HG03103 (cell line): ENCODE measurements around the gene SLC24A3.

Experiments
- ATAC-seq: cut with Tn5 transposase; IDR thresholded peaks from one replicate; pipeline ENCODE4 v1.9.1; 2021; ENCODE audit warnings: low read depth; ENCODE audit not compliant: unreplicated experiment

SLC24A3 gene

DNA sequence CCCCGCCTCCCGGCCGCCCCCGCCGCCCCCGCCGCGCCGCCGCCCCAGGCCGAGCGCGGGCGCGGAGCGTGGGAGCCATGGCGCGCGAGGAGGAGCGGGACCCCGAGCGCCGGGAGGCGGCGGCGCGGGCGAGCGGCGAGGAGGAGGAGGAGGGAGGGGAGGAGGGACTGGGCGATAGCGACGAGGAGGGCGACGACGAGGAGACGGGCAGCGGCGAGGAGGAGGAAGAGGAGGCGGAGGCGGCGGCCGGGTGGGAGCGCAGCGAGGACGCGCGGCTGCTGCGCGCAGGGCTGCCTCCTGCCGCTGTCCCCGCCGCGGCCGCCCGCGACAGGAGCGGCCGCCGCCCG, at the start of gene SLC24A3:
SLC24A3 (plus strand) TSS at position 174 of the 347 bp plus-strand sequence.
- no peak for ATAC-seq

DNA sequence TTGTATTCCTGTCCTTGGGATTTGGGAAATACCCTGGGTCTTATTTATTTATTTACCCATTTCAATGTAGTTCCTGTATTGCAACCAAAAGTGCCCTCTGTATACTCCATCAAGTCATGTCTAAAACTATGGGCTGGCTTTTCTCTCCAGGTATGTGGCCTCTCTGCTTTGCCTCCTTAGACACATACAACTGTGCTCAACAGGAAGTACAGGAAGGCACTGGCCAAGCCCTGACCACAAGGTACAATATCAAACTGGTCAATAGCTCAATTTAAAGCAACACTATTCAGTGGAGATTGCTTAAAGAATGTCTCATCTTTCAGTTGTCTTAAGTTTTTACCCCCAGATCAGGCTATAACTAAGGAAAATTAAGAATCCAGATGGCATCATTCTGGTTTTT, 42.3 kb upstream of the SLC24A3 start:
- ATAC-seq, result no peak

DNA sequence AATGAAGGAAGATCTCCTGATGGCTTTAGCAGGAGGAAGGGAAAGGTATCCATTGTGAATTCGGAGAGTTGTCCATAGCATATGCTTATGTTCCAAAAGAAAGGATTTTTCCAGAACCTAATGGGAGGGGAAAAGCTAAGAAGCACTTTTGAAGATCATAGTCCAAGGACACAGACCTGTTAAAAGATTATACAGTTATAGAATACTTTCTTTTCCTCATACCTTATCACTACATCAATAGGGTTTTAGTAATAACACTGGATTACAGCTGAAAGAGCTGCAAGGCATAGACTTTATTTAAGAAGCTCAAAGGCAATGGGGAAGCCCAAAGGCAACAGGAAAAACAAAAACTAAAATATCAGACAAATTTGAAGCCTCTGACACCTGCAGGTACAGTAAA, 39.8 kb upstream of the SLC24A3 start:
- no peak for ATAC-seq

DNA sequence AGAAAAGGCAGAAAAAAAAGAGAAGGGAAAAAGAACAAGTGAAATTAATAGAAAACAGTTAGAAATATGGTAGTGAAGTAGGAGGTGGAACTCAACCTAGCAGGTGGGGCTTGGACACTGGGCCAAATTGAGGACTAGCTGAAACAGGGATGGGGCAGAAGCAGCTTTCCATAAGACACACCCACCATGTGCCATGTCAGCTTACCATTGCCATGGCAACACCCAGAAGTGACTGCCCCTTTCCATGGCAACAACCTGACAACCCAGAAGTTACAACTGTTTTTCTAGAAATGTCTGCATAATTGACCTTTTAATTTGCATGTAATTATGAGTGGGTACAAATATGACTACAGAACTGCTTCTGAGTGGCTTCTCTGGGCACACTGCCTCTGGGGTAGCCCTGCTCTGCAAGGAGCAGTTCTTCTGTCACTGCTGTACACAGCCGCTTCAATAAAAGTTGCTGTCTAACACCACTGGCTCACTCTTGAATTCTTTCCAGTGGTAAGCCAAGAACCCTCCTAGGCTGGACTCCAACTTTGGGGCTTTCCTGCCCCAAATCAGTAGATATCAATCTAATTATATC, 35.9 kb upstream of the SLC24A3 start:
- no peak for ATAC-seq

DNA sequence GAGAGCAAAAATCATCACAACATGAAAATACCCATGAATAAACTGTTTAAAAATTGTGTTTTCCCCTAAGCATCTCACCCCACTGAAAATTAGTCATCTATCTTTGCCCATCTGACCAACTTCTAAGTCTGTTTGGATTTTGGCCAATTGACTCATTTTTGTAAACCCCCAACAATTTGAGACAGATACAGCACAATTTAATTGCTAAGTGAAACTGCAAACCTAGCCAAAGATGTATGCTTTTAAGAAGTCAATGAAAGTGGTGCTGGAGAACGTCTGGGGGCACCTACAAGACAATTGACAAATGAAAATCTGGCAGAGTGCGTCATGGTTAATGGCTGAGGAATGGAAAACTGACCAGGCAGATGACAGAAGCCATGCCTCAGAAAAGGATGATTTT, 30.9 kb upstream of the SLC24A3 start:
- ATAC-seq, result no peak

DNA sequence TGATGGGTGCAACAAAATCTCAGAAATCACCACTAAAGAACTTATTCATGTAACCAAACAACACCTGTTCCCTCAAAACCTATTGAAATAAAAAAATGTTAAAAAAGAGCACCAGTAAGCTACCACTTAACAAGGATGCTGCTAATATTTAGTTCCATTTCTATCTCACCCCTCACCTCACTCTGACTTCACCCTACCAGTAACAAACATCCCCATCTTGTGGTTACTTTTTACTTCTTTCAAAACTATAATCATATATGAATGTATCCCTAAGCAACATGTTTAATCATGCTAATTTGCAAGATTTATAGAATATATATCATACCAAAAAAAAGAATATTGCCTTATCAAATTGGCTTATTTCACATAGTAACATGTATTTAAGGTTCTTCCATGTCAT, 27.4 kb upstream of the SLC24A3 start:
- ATAC-seq, result no peak

DNA sequence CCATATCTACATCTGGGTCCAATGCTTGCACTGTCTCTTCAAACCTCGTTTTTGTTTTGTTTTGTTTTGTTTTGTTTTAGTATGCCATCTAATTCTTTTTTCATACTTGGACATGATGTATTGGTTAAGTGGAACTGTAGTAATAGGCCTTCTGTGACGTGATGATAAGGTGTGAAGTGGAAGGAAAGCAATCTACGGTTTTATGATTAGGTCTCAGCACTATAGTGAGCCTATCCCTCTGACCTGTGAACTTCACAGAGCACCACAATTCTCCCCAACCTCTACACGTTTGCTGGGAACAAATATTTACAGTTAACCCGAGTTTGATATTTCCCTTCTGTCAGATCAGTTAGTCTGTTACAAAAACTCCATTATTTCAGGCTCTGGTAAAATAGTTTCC, 19.1 kb upstream of the SLC24A3 start:
- ATAC-seq, result no peak

DNA sequence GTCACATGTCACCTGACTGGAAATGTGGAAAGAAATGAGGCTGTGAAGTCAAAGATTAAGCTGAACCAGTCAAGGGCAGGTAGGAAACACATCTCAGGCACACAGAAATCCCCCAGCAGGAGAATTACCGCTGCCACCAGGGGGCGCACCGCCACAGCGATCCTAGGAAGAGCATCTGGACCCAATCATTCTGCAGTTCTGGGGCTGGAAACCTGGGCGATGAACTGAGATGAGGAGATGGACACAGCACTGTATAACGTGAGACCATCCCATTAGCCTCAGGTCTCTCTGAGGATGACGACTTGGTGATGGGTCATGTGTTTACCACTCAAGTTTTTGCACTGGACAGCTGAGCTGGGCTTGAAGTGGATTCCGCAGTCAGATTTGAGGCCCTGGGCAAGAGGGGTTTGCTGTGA, 6.5 kb upstream of the SLC24A3 start:
- peak; percentile 61 for ATAC-seq

DNA sequence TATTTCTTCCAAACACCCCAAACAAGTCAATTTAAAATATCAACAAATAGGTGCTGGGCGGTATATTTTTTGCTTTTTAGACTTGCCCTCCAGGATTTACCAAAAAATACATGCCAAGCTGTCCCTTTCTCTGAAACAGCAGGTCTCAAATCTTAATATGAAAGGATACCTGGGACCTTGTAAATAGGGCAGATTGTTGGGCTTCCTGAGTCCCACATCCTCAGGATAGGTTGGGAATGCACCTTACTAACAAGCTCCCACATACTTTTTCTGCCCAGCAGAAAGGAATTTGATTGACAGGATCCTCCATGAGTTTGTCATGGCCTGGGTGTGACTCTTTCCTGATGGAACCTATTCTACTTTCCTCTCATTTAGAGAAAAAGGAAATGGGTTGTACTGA, 4.9 kb upstream of the SLC24A3 start:
- no peak for ATAC-seq

DNA sequence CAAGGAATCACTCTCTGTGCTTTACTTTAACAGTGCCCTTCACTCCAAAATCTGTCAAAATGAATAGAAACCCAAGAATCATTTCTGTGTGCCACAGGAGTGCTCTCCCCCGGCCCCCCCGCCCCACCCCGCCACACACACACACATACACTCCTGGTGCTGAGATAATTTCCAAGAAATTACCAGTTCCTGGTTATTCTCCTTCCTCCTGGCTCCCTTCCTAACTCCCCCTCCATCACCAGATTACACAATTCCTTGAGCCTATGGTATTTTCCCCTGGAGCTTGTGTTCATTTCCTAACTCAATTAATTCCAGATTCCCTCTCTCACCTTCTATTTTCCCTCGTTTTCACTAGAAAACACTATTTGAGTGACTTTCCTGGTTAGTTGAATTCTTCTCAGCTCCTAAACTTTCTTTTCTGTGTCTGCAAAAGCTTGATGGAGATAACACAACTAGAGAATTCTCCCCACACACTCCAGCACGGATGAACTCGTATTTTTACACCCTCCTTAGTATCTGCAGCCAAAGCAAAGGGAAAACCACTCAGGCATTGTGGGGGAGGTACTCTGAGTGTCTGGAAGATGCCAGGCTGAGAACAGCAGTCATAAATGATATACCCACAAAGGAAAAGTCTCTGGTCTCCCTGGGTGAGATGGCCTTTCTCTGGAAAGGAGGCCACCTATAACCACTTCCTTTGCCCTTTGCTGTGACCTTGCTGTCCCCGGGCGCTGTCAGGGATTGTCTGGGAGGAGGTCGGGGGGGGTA, 1.9 kb upstream of the SLC24A3 start:
- no peak for ATAC-seq

DNA sequence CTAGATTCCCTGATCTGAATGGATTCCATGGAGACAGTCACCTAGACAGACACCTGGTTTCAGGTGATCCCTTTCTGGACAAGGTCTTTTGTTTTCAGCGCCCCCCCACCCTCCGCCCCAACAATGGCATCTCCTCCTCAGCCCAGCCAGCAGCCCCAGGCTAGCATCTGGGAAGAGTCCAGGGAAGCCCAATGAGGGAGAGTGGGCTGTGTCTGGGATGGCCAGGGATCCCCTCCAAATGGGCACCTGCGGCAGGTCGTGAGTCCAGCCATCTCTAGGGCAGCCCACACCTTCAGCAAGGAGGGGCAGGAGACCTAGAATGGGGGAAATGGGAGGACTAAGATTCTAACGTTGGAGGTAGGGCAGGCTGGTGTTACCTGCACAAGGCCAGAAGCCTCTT, 1.2 kb upstream of the SLC24A3 start:
- no peak for ATAC-seq

DNA sequence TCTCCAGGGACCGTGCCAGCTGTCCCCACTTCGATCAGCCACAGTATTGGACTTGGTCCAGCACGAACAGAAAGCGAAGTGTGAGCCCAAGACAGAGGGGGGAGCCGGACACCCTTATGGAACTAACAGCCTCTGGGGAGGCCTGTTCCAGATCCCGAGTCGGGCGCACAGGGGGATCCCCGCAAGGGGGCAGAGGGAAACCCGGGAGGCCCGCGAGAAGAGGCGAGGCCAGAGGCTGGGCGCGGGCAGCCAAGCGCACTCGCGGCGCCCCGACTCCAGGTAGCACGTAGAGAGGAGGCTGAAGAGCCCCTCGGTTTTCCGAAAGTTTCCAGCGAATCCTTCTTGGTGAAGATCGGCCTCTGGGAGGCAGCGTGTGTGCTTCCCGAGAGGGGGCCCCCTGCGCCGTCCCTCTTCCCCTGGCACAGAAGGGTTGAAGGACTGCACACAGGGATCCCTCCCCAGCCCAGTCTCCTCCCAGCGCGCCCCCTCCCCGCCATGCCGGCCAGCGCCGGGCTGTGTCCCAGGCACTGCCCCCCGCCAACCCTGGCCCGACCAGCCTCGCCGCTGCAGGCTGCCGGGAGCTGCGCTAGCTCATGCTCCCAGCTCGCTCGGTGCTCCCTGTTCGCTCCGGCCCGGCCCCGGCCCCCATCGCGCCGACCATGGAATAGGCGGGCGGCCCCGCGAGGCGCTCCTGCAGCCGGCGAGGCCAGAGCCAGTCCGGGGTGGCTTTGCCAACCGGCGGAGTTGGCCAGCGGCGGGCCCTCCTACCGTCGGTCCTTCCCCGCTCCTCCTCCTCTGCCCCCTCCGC, 577 bp upstream of the SLC24A3 start:
- ATAC-seq, result no peak

DNA sequence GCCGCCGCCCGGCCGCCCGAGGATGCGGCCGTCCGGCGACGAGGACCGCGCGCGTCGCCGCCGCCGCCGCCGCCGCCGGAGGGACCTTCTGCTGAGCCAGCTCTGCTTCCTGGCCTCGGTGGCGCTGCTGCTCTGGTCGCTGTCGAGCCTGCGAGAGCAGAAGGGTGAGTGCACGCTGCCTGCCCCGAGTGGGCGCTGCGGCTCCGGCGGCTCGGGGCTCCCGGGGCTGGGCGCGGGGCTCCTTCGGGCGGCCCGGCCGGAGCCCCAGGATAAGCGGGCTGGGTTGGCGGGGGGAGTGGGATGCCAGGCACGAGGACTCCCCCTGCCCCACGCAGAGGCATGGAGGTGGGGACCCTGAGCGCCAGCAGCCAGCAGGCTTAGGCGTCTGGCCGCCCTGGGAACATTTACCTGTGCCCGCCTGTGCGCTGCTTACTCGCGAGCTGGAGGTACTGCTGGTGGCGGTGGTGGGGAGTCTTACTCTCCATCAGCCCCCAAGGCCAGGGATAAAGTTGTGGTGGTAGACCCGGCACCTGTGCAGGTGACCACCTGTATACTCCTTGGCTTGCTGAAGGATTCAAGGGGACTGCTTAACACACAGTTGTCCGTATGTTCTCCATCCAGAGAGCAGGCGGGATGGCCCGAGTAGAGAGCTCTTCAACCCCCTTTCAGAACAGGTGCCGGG, 520 bp downstream of the SLC24A3 start:
- no peak for ATAC-seq

DNA sequence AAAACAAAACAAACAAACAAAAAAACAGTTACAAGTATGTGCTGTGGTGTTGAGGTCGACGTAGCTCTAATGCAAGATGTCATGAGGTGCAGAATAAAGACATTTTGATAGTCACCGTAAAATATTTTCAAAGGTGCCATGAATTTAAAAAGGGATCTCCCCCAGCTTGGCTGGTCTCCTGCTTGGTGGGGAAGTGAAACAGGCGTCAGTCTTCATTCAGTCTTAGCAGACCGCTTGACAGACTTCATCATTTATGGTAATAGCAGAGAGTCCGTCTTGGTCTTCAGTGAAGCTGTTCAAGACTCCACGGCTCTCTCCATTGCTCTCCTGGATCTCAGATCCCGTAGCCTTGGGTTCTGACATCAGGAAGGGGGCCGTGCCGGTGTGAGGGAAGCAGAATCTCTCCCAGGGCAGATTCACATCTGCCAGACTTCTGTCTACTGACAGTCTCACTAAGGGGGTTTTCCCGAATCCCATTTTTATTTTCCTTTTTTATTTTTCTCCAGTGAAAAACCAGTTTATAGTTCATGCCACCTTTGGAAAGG, 1.6 kb downstream of the SLC24A3 start:
- ATAC-seq, result no peak

DNA sequence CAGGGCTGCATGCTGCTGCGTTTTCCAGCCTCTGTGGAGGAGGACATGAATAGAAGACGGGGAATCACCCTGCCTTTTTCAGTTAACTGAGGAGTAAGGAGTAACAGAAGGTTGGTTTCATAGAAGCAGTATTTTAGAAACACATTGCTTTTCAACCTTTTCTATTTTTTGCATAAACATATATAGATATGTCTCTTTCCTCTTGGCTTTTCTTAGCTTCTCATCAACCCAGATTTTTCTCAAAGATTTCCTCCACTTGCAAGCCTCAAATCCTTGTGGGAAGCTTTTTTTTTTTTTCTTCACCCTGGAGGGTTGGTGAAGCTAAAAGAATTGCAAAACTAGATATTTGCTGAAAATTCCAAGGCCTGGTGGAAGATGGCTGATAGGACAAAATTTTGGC, 6.0 kb downstream of the SLC24A3 start:
- no peak for ATAC-seq

DNA sequence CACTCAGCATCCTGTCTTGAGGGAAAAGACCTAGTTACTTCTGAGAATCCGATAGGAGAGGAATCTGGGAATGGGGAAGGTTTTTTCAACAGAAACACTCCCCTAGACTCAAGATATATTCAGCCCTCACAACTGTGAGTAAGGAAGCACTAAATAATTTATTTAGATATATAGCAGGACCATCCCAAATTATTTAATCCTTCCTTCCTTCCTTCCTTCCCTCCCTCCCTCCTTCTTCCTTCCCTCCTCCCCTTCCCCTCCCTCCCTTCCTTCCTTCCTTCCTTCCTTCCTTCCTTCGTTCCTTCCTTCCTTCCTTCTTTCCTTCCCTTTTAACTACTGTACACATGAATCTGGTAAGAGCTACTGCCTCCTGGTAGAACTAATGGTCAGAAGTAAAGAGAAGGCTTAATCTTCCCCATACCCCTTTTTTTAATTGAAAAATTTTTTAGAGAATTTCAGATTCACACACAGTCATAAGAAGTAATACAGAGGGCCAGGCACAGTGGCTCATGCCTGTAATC, 10.1 kb downstream of the SLC24A3 start:
- no peak for ATAC-seq

DNA sequence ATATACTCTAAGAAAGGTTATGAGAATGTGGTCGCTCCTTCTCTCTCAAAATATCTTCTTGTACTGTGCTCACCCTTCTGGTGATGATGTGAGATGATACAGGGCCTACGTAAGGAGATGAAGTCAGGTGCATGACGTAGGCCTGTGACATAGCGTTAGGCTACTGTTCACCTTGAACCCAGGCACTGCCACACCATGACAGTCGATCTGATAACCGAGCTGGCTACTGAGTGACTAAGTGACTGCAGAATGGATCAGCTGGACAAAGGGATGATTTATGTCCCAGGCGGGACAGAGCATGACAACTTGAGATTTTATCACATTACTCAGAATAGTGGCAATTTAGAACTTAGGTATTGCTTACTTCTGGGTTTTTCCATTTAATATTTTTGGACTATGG, 11.2 kb downstream of the SLC24A3 start:
- no peak for ATAC-seq

DNA sequence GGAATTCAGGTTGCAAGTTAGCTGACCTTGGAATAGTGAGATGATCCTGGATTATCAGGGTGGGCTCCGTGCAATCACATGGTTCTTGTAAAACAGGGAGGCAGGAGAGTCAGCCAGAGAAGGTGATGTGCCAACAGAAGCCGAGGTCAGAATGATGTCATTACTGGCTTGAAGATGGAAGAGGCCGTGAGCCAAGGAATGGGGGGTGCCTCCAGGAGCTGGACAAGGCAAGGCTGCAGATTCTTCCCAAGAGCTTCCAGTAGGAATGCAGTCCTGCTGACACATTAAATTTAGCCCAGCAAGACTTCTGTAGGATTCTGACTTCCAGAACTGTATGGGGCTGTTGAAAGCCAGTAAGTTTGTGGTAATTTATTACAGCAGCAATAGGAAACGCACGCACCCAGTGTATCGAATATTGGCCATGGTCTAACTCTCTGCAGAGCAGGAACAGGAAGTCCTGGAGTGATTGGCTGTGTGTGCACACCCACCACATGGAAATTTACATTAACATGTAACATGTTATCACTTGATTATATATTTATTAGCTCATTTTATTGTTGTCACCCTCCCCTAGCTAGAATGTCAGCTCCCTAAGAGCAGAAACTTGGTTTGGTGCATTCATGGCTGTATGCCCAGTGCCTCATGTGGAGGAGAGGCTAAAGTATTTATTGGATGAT, 19.1 kb downstream of the SLC24A3 start:
- ATAC-seq, result no peak

DNA sequence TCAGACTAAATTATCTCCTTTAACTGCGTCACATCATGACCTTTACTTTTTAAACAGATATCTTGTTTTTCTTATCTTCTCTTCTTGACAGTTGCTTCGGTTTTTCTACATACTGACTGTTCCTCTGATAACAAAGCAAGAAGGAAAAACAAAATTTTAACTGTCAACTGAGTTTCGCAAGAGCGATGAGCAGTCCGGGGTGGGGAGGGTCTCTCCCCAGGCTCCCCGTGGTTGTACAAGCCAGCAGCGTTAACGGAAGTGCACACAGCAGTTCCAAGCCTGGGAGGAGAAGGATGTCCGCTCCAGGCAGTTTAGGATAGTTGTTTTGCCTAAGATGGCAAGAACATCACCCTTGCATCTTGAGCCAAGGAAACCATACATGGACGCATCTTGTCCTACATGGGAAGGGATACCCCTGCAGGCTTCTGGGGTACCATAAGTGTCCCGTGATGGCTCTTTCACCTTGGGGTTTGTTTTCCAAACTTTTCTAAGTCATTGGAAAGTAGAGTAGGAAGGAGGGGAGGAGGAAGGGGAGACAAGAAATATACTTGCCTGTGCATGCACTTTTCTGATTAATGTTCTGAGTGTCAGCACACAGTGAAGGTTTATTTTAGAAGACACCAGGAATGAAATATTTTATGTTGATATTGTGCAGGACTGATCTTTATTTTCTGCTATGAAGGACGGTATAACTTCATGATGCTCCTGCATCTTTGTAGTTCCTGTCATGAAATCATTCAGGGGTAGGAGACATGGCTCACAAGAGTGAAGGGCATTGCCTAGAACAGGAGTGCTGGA, 20.8 kb downstream of the SLC24A3 start:
- ATAC-seq, result no peak
